Ovary (tissue), 9 donors: ENCODE data around the gene DHX16. TPM values are rescaled to one million over a fixed set of nuclear protein-coding genes. Genes with fewer than 3 reads are reported as not detected.
A peak's percentile ranks its signal among the peaks of the same experiment; 100 is the strongest.

ENCODE experiments used
- DNase-seq, 5 donors: peaks; one replicate each; pipeline ENCODE4 v3.0.0-alpha.2; 2019 to 2020
- H3K27ac ChIP-seq, 2 donors: fragments of 200-600 bp; one replicate each; pipeline versions ENCODE4 v1.5.1 to v1.8.0; 2019 to 2022
- H3K27me3 ChIP-seq: fragments of 200-600 bp; one replicate; pipeline ENCODE4 v1.8.0; 2022
- H3K36me3 ChIP-seq: fragments of 200-600 bp; sonication (generic); one replicate; pipeline ENCODE4 v1.5.1; 2019
- H3K4me1 ChIP-seq: one replicate; pipeline ENCODE4 v1.8.1; 2013; ENCODE audit warnings: mild to moderate bottlenecking, moderate library complexity; ENCODE audit not compliant: insufficient read depth
- H3K4me3 ChIP-seq: fragments of 200-600 bp; sonication (generic); one replicate; pipeline ENCODE4 v1.5.1; 2017
- H3K9me3 ChIP-seq, 2 donors: fragments of 200-600 bp in 1 of 2; sonication (generic) in 1 of 2; one replicate each; pipeline versions ENCODE4 v1.5.1 to v1.8.1; 2013 to 2019; ENCODE audit warnings: mild to moderate bottlenecking in 1 of 2, moderate library complexity in 1 of 2
- EP300 ChIP-seq: sonication (generic); formaldehyde crosslinking; IDR thresholded peaks from one replicate; pipeline ENCODE4 v1.6.1; 2017; ENCODE audit warnings: antibody characterized with exemption
- POLR2A ChIP-seq: fragments of 450-650 bp; IDR thresholded peaks from one replicate; pipeline ENCODE4 v1.6.1; 2017; ENCODE audit warnings: antibody characterized with exemption, mild to moderate bottlenecking, moderate library complexity
- WGBS, 3 donors: extraction: QIAGEN DNeasy Blood & Tissue Kit in 1 of 3; methylation state at CpG; one replicate each; pipeline versions ENCODE4 v1.1.5 to v1.1.7; 2013 to 2017; 5-methylcytosine and 5-hydroxymethylcytosine counted together
- intact Hi-C, 4 donors: fragments of 100-400 bp; cut with DNase I; formaldehyde crosslinking; loops; one replicate each; pipeline versions ENCODE4 v1.11.0 to v1.15.1; 2022 to 2023
- polyA plus RNA-seq, 2 donors: library from polyadenylated mRNA; stranded (reverse); fragments of 200-250 nt in 1 of 2; fragments of 350-450 nt in 1 of 2; fragmentation: Illumina TruSeq in 1 of 2; extraction: RNeasy Lipid Tissue Mini Kit (QIAGEN cat#74804) in 1 of 2; gene quantifications; one replicate each; pipeline ENCODE4 v1.2.3, GENCODE V29; 2013 to 2014
- total RNA-seq, 7 donors: library from RNA; depleted of rRNA in 2 of 7; stranded (reverse); fragments of >200 nt in 2 of 7; fragmentation: NEBNext Ultra II Directional in 3 of 7; extraction: Animal tissue kit (Norgen Biotek cat#: 25700) in 3 of 7; gene quantifications; one replicate each; pipeline versions ENCODE4 v1.1.0 to v1.2.4, GENCODE V29; 2016 to 2023
- TF ChIP-seq, protein P1 (sequence below), 3 donors: fragments of 450-650 bp in 2 of 3; fragments of 200-600 bp in 1 of 3; IDR thresholded peaks; one replicate each; pipeline versions ENCODE4 v1.5.1 to v1.8.0; 2016 to 2022; ENCODE audit warnings: antibody characterized with exemption in 3 of 3, mild to moderate bottlenecking in 1 of 3
- donor health status: DM: no; HTN: no; CAD: no; lungs with moderate emphysema.
- donor health status: DM: no; HTN: no; CAD: no.
- donor health status: Bipolar disorder and iron deficiency.
- donor health status: DM: yes; HTN: yes; CAD: no.
- donor health status: DM: no; HTN: no; CAD: no.
- donor health status: DM: yes; HTN: yes; CAD: no.

Gene DHX16
- total and polyA plus RNA-seq, 9 donors, result 18.0 to 27.4 (median 22.5) TPM

DNA sequence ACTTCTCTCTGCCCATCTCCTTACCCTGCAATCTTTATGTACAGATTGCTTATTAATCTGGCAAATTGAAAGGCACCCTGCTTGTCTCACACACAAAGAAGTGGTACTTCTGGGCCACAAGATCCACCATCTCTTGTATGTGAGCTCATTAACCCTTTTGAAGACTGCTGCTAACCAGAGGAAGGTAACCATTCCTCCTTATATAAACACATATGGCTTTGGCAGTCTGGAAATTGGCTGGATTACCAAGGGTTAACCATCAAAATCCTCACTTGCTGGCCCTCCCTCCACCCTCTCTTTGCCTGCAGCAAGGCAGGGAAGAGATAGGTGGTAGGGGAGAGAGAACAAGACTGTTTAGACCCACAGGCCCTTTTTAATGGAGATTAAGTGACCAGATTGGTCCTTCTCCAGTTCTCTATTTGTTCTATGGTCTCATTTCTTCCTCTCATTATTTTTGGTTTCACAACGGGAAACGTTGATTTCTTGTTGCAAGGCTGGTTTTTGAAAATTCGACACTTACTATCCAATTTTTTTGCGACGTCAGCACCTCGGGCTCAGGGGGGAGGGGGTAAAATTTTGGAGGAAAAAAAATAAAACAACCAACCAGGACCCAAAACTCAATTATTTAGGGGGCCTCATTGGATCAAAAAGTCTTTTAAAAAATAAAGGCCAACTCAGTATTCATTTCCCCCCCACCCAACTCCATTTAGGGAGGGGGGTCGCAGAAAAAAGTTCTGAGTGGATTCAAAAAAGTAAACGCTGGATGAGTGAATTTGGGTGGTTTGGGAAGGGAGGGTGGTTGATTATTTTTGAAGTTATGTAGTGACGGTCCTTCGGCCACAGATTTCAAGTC lies 56.6 kb downstream of the DHX16 start:
- H3K4me3 ChIP-seq, result peak overlapping the region; percentile 90
- H3K36me3 ChIP-seq, result no peaks in the 10 kb centered on the region
- intact Hi-C loops, result loop anchor here in 1 of 4 donors (5.0 kb wide), 1 partner anchor 71 kb away; the partner anchor contains the start of gene PPP1R18
- WGBS, 3 donors, result 0 to 1% (median 0%) methylated on average over 10 of the region's 10 CpGs
- H3K4me1 ChIP-seq, result peaks cover 3% of the 10 kb centered on the region
- DNase-seq, result no peak
- H3K9me3 ChIP-seq, result no peaks in the 10 kb centered on the region
- H3K27me3 ChIP-seq, result no peaks in the 10 kb centered on the region
- TF ChIP-seq, protein P1, sequence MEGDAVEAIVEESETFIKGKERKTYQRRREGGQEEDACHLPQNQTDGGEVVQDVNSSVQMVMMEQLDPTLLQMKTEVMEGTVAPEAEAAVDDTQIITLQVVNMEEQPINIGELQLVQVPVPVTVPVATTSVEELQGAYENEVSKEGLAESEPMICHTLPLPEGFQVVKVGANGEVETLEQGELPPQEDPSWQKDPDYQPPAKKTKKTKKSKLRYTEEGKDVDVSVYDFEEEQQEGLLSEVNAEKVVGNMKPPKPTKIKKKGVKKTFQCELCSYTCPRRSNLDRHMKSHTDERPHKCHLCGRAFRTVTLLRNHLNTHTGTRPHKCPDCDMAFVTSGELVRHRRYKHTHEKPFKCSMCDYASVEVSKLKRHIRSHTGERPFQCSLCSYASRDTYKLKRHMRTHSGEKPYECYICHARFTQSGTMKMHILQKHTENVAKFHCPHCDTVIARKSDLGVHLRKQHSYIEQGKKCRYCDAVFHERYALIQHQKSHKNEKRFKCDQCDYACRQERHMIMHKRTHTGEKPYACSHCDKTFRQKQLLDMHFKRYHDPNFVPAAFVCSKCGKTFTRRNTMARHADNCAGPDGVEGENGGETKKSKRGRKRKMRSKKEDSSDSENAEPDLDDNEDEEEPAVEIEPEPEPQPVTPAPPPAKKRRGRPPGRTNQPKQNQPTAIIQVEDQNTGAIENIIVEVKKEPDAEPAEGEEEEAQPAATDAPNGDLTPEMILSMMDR (IDR thresholded peaks at IDR 0.05), result no peak
- TF ChIP-seq POLR2A, result no peak
- peak overlapping the region; percentile 95 for H3K27ac ChIP-seq

DNA sequence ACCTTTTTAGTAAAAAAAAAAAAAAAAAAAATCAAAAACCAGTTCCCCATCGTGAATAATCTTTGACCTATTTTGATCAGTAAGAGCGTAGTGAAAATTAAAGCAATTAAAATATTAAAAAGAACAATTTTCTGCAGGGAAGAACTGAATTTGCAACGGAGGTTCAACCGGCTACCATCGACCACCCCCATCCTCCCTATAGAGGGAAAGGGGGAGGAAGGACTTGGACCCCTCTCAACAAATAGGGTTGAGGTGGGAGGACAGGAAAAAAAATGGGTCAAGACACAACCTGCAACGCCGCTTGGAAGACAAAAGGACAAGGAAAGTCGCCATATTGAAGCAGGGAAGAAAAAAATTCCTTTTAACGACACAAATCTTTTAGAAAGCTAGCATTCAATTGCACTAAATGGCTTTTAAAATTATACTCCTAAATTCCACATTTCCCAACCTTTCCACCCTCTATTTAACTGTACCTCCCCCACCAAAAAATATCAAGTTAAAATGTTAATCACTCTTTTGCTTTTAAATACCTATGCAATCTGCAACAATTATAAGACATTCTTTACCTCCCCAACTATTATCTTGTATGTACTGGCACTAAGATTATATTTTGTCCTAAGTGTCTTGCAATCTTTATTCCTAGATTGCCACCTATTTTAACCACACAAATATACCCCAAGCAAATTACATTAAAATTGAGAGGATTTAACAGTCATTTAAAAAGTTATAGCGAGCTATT lies 57.4 kb downstream of the DHX16 start:
- no peaks in the 10 kb centered on the region for H3K36me3 ChIP-seq
- H3K9me3 ChIP-seq, result no peaks in the 10 kb centered on the region
- TF ChIP-seq, protein P1 (IDR thresholded peaks at IDR 0.05), result no peak
- TF ChIP-seq EP300 (no peak), POLR2A (no peak)
- no peaks in the 10 kb centered on the region for H3K27me3 ChIP-seq
- peak overlapping the region; percentile 95 for H3K27ac ChIP-seq
- peak in 1 of 5 donors; percentile 50 for DNase-seq
- WGBS, 3 donors, result 0% methylated on average over 10 of the region's 10 CpGs
- peaks cover 6% of the 10 kb centered on the region for H3K4me1 ChIP-seq
- peak overlapping the region; percentile 90 for H3K4me3 ChIP-seq
- intact Hi-C loops, result loop anchor here in 1 of 4 donors (5.0 kb wide), 1 partner anchor 72 kb away; the partner anchor contains the start of gene PPP1R18

DNA sequence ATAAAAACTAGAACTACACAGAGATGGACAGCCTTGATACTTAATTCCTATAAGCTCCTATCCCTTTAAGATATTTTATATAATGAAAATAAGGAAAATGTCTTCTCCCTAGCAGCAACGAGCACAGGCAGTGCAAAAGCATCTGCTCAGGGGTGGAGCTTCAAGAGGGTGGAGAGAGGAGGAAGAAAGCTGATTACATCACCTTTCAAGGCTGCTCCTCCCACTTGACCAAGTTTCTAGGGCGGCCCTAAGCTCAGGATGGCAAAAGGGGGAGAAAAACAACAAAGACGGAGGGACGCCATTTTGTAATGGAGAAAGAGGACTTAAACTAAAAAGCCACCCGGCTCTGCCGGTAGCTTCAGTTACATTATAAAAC lies 58.0 kb downstream of the DHX16 start:
- H3K36me3 ChIP-seq, result no peaks in the 10 kb centered on the region
- DNase-seq, result peak; percentile 77 to 92 (median 84)
- H3K4me3 ChIP-seq, result peak overlapping the region; percentile 90
- peaks cover 8% of the 10 kb centered on the region for H3K4me1 ChIP-seq
- intact Hi-C loops, result loop anchor here in 1 of 4 donors (5.0 kb wide), 1 partner anchor 72 kb away; the partner anchor contains the start of gene PPP1R18
- H3K27ac ChIP-seq, result peak overlapping the region; percentile 95
- no peaks in the 10 kb centered on the region for H3K27me3 ChIP-seq
- 0 to 1% (median 0%) methylated on average over 6 of the region's 6 CpGs for WGBS, 3 donors
- TF ChIP-seq EP300 (no peak), POLR2A (peak; percentile 71)
- H3K9me3 ChIP-seq, result no peaks in the 10 kb centered on the region

DNA sequence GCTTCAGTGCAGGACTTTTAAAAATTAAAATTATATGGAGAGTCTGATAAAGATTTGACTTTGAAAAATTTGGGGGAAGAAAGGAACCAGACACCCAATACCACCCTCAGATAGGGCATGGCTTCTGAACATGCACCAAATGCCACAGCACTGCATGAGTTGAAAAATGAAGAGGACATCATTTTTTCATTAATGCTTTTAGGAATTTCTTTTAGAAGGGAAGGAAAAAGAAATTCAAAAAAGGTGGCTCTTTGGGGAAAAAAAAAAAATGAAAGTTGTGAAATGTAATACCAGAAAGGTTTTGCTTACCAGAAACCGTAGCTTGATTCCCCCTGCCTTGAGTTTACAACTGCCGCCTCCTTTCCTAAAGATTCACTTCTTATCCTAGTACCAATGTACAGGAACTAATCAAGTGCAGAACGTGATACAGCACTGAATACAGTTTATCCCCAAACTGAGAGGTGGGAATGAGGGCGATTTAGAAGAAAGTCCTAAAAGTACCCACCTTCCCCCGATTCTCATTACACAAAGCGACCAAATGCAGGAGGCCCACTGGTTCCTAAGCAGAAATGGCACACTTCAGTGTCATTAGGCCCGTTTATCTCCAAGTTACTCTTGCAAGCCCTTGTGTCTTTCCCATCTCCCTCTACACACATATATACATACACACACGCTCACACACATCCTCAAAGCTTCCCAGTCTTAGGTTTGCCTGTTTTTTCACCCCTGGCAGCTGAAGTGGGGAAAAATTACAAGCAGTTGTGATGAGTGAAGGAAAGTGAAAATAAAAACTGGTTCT lies 58.6 kb downstream of the DHX16 start:
- Histone ChIP-seq H3K4me1 (peaks cover 12% of the 10 kb centered on the region), H3K27ac (peak overlapping the region; percentile 49 to 95), H3K9me3 (no peaks in the 10 kb centered on the region), H3K27me3 (no peaks in the 10 kb centered on the region), H3K4me3 (peak overlapping the region; percentile 47), H3K36me3 (no peaks in the 10 kb centered on the region)
- no peak for TF ChIP-seq EP300
- no peak for TF ChIP-seq POLR2A
- DNase-seq, result peak in 1 of 5 donors; percentile 42
- intact Hi-C loops, result no loop called here
- 13 to 15% (median 14%) methylated on average over 8 of the region's 8 CpGs for WGBS, 3 donors
